Astrocyte (in vitro differentiated cells and primary cell): Measurements from ENCODE around the gene CDK8. TPM values are rescaled to one million over a fixed set of nuclear protein-coding genes. Genes with fewer than 3 reads are reported as not detected.
A peak's percentile ranks its signal among the peaks of the same experiment; 100 is the strongest.

Source experiments
- DNase-seq: peaks from one replicate; pipeline ENCODE4 v3.0.0-alpha.2; 2010; ENCODE audit warnings: low read depth
- FAIRE-seq: peaks from 2 replicates; lab custom pipeline; 2011; peaks lifted over from hg19 to GRCh38; lab: Jason Lieb, UNC
- H2AFZ ChIP-seq: 2 replicates; pipeline ENCODE4 v1.6.0; 2012; ENCODE audit warnings: low read depth, low read length, inconsistent platforms
- H3K27ac ChIP-seq: 2 replicates; pipeline ENCODE4 v1.5.1; 2011; ENCODE audit warnings: low read depth, low read length, inconsistent platforms
- H3K27me3 ChIP-seq: 2 replicates; pipeline ENCODE4 v1.6.0; 2011; ENCODE audit warnings: low read length, inconsistent platforms; ENCODE audit not compliant: insufficient read depth
- H3K36me3 ChIP-seq: 2 replicates; pipeline ENCODE4 v1.5.1; 2011; ENCODE audit warnings: low read length, inconsistent platforms; ENCODE audit not compliant: insufficient read depth
- H3K4me1 ChIP-seq: 2 replicates; pipeline ENCODE4 v1.5.1; 2011; ENCODE audit warnings: low read length, inconsistent platforms; ENCODE audit not compliant: insufficient read depth
- H3K4me2 ChIP-seq: 2 replicates; pipeline ENCODE4 v1.6.0; 2012; ENCODE audit warnings: low read length, inconsistent platforms
- H3K4me3 ChIP-seq: 2 replicates; pipeline ENCODE4 v1.5.1; 2011; ENCODE audit warnings: low read depth, mild to moderate bottlenecking, low read length, inconsistent platforms; ENCODE audit not compliant: insufficient read depth
- H3K79me2 ChIP-seq: 2 replicates; pipeline ENCODE4 v1.6.0; 2012; ENCODE audit warnings: mild to moderate bottlenecking, low read length, inconsistent platforms; ENCODE audit not compliant: insufficient read depth
- H3K9ac ChIP-seq: 2 replicates; pipeline ENCODE4 v1.6.0; 2012; ENCODE audit warnings: mild to moderate bottlenecking, low read length, inconsistent platforms
- H3K9me3 ChIP-seq: 2 replicates; pipeline ENCODE4 v1.5.1; 2012; ENCODE audit warnings: low read depth, mild to moderate bottlenecking, low read length, inconsistent platforms; ENCODE audit not compliant: insufficient read depth
- H4K20me1 ChIP-seq: 2 replicates; pipeline ENCODE4 v1.6.0; 2012; ENCODE audit warnings: low read length, inconsistent platforms; ENCODE audit not compliant: insufficient read depth
- H3K27ac Mint-ChIP-seq: one replicate; pipeline ENCODE4 v1.8.0; 2021; ENCODE audit warnings: mild to moderate bottlenecking, mixed read lengths; ENCODE audit not compliant: unreplicated experiment
- H3K27me3 Mint-ChIP-seq: one replicate; pipeline ENCODE4 v1.8.0; 2021; ENCODE audit warnings: low read depth, mixed read lengths; ENCODE audit not compliant: unreplicated experiment
- H3K36me3 Mint-ChIP-seq: one replicate; pipeline ENCODE4 v1.8.0; 2021; ENCODE audit warnings: low read depth, mixed read lengths; ENCODE audit not compliant: unreplicated experiment
- H3K4me1 Mint-ChIP-seq: one replicate; pipeline ENCODE4 v1.8.0; 2021; ENCODE audit warnings: low read depth, mixed read lengths; ENCODE audit not compliant: unreplicated experiment
- H3K4me3 Mint-ChIP-seq: one replicate; pipeline ENCODE4 v1.8.0; 2021; ENCODE audit warnings: mild to moderate bottlenecking, moderate library complexity, mixed read lengths; ENCODE audit not compliant: unreplicated experiment
- H3K9me3 Mint-ChIP-seq: one replicate; pipeline ENCODE4 v1.8.0; 2021; ENCODE audit warnings: mild to moderate bottlenecking, mixed read lengths; ENCODE audit not compliant: unreplicated experiment
- CTCF ChIP-seq: IDR thresholded peaks from 2 replicates; pipeline ENCODE4 v1.5.1; 2011; ENCODE audit warnings: low read depth, mild to moderate bottlenecking, inconsistent platforms, low read length, moderate library complexity; ENCODE audit not compliant: insufficient read depth
- EZH2 ChIP-seq: IDR thresholded peaks from 2 replicates; pipeline ENCODE4 v1.6.1; 2012; ENCODE audit warnings: mild to moderate bottlenecking, low read length, inconsistent platforms; ENCODE audit not compliant: insufficient read depth
- total RNA-seq: library from RNA; stranded (reverse); gene quantifications from 2 replicates; pipeline ENCODE4 v1.2.1, GENCODE V29; 2021

CDK8 gene
- total RNA-seq, 1 donor from 2014 or later: 32.4 TPM

DNA sequence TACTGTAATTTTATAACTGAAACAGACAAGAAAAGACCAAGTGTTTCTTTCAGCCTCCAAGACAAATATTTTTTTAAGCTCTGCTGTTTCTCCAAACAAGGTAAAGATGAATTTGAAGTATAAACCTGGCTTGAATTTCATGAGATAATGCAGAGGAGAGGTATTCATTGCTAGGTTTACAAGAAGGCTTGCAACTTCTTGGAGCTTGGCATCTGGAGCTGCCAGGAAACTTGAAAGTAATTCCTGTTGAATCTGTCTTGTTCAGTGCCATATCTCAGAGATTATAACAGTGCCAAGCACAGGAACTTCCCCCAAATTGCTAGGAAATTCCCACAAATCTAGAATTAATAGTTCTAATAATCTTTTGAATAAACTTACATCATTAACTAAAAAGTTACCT is 70.9 kb downstream of the CDK8 start:
- no peak overlapping the region for H3K27ac ChIP-seq
- no peak overlapping the region for H3K4me3 ChIP-seq
- TF ChIP-seq CTCF: no peak
- no peak for TF ChIP-seq EZH2
- FAIRE-seq (no peak), DNase-seq (peak; percentile 32)
- H3K4me1 Mint-ChIP-seq: peaks cover 26% of the 10 kb centered on the region
- no peaks in the 10 kb centered on the region for H3K9me3 ChIP-seq
- H3K79me2 ChIP-seq: peaks cover 66% of the 10 kb centered on the region
- no peaks in the 10 kb centered on the region for H3K36me3 ChIP-seq
- peak overlapping the region; percentile 36 for H3K4me2 ChIP-seq
- H3K27me3 ChIP-seq: no peaks in the 10 kb centered on the region
- no peak overlapping the region for H3K4me3 Mint-ChIP-seq
- no peaks in the 10 kb centered on the region for H3K27me3 Mint-ChIP-seq
- H3K9me3 Mint-ChIP-seq: no peaks in the 10 kb centered on the region
- peaks cover 9% of the 10 kb centered on the region for H3K4me1 ChIP-seq
- no peak overlapping the region for H2AFZ ChIP-seq
- no peak overlapping the region for H3K9ac ChIP-seq
- no peaks in the 10 kb centered on the region for H3K36me3 Mint-ChIP-seq
- no peak overlapping the region for H3K27ac Mint-ChIP-seq
- H4K20me1 ChIP-seq: peaks cover 38% of the 10 kb centered on the region

DNA sequence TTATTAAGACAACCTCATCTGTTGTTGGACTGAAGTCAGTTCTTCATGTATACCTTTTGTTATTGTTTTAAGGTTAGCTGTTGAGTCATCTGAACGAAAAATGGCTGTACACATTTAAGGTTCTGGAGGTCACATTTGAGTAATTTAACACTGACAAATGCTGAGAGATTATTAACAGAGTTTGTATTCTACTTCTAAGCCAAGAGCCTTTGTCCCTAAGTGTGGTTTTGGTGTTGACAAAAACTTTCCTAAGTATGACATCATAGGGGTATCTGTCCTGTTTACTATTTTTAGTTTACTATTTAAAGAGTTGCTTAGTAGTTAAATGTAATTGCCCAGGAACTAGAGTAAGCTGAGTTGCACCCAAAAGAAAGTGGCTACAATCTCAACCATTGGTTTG is 71.9 kb downstream of the CDK8 start:
- no peak overlapping the region for H3K4me2 ChIP-seq
- DNase-seq: peak; percentile 25
- Mint-ChIP-seq H3K9me3 (no peaks in the 10 kb centered on the region), H3K4me1 (peaks cover 26% of the 10 kb centered on the region), H3K4me3 (no peak overlapping the region), H3K27me3 (no peaks in the 10 kb centered on the region), H3K36me3 (no peaks in the 10 kb centered on the region), H3K27ac (no peak overlapping the region)
- H2AFZ ChIP-seq: no peak overlapping the region
- no peaks in the 10 kb centered on the region for H3K9me3 ChIP-seq
- no peaks in the 10 kb centered on the region for H3K36me3 ChIP-seq
- H3K79me2 ChIP-seq: peaks cover 71% of the 10 kb centered on the region
- FAIRE-seq: no peak
- H3K4me1 ChIP-seq: peaks cover 9% of the 10 kb centered on the region
- H3K27ac ChIP-seq: no peak overlapping the region
- no peak overlapping the region for H3K4me3 ChIP-seq
- TF ChIP-seq EZH2: no peak
- no peak for TF ChIP-seq CTCF
- H3K9ac ChIP-seq: no peak overlapping the region
- peaks cover 46% of the 10 kb centered on the region for H4K20me1 ChIP-seq
- no peaks in the 10 kb centered on the region for H3K27me3 ChIP-seq

DNA sequence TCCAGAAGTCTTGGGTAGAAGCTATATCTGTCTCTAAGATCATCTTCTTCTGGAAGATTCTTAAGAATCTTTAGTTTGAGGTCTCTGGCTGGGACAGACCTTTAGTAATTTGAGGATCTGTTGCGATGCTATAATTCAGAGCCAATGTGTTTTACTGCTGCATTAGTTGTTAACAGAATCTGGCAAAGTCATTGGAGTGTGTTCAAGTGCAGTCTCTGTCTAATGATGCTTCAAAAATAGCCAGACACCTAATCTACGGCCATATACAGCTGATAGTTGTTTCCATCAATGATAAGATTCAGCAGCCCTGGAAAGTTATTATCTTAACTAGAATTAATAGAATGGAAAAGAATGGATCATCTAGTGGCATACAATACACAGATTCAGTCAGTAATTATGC is 72.6 kb downstream of the CDK8 start:
- Histone ChIP-seq H3K9ac (no peak overlapping the region), H3K27ac (no peak overlapping the region), H4K20me1 (peaks cover 49% of the 10 kb centered on the region), H3K4me2 (no peak overlapping the region), H3K79me2 (peaks cover 71% of the 10 kb centered on the region), H3K4me1 (peaks cover 9% of the 10 kb centered on the region), H3K9me3 (no peaks in the 10 kb centered on the region), H2AFZ (no peak overlapping the region), H3K4me3 (no peak overlapping the region), H3K36me3 (no peaks in the 10 kb centered on the region), H3K27me3 (no peaks in the 10 kb centered on the region)
- FAIRE-seq: no peak
- Mint-ChIP-seq H3K4me3 (no peak overlapping the region), H3K27ac (no peak overlapping the region), H3K9me3 (no peaks in the 10 kb centered on the region), H3K27me3 (no peaks in the 10 kb centered on the region), H3K36me3 (no peaks in the 10 kb centered on the region), H3K4me1 (peaks cover 26% of the 10 kb centered on the region)
- TF ChIP-seq EZH2: no peak
- TF ChIP-seq CTCF: no peak
- DNase-seq: no peak
